NCI-H524 (cell line): Measurements from ENCODE around the gene ABTB2.
A peak's percentile ranks its signal among the peaks of the same experiment; 100 is the strongest.

Source experiments
- DNase-seq, 2 experiments: peaks; one replicate each; lab custom pipeline; 2025; lab: John Stamatoyannopoulos, UW

The ABTB2 gene

GRCh38 chr11:34105079-34105956 lies 252.5 kb downstream of the ABTB2 start, which contains the start of gene NAT10:
Gene NAT10 (plus strand): TSS chr11:34105629. CDS start chr11:34108226, 2,597 bp downstream.
- DNase-seq = peak; percentile 96 to 97

- no peak for DNase-seq
Measured at GRCh38 chr11:34104680-34105078, 253.1 kb downstream of the ABTB2 start.
